Naive thymus-derived CD8-positive, alpha-beta T cell (primary cell): ENCODE results near the gene CFAP74. TPM values are rescaled to one million over a fixed set of nuclear protein-coding genes. Genes with fewer than 3 reads are reported as not detected.

ENCODE experiments used
- ATAC-seq, 2 donors: fragments of 150-1000 bp; cut with Tn5 transposase in 1 of 2; sonication (Bioruptor Pico), chemical (Tn5 transposase) in 1 of 2; 1 replicate in 1 of 2; 2 replicates in 1 of 2; pipeline ENCODE4 v1.10.0; 2021; ENCODE audit warnings: mild to moderate bottlenecking in 2 of 2, moderate library complexity in 2 of 2
- POLR2A ChIA-PET: fragments of 350-600 bp; sonication (Branson Sonifier 250); formaldehyde crosslinking; loops from one replicate; lab custom pipeline; 2021; ENCODE audit warnings: antibody characterized with exemption; lab: Charles Lee
- DNase-seq, 10 donors: peaks; one replicate each; pipeline versions ENCODE4 v3.0.0 to v3.0.0-alpha.2; 2020 to 2022
- H3K27ac Mint-ChIP-seq, 10 donors: one replicate each; pipeline ENCODE4 v1.8.0; 2020 to 2022; ENCODE audit warnings: mild to moderate bottlenecking in 10 of 10, mixed read lengths in 10 of 10, moderate library complexity in 4 of 10, inconsistent platforms in 1 of 10
- H3K27me3 Mint-ChIP-seq, 5 donors: one replicate each; pipeline ENCODE4 v1.8.0; 2021 to 2022; ENCODE audit warnings: mixed read lengths in 5 of 5
- H3K36me3 Mint-ChIP-seq, 3 donors: one replicate each; pipeline ENCODE4 v1.8.0; 2020 to 2022; ENCODE audit warnings: mixed read lengths in 3 of 3, mild to moderate bottlenecking in 2 of 3, inconsistent platforms in 1 of 3
- H3K4me1 Mint-ChIP-seq, 4 donors: one replicate each; pipeline ENCODE4 v1.8.0; 2021 to 2022; ENCODE audit warnings: mixed read lengths in 4 of 4
- H3K4me3 Mint-ChIP-seq, 10 donors: one replicate each; pipeline ENCODE4 v1.8.0; 2020 to 2022; ENCODE audit warnings: mild to moderate bottlenecking in 10 of 10, mixed read lengths in 10 of 10, moderate library complexity in 6 of 10, inconsistent platforms in 1 of 10
- H3K9me3 Mint-ChIP-seq, 9 donors: one replicate each; pipeline ENCODE4 v1.8.0; 2020 to 2022; ENCODE audit warnings: mixed read lengths in 9 of 9, mild to moderate bottlenecking in 3 of 9, inconsistent platforms in 1 of 9, moderate library complexity in 1 of 9
- polyA plus RNA-seq, 3 donors: library from polyadenylated mRNA; unstranded; fragments of 300-500 nt; fragmentation: Illumina TruSeq; gene quantifications; one replicate each; pipeline ENCODE4 v1.2.3, GENCODE V29; 2021
- total RNA-seq, 8 experiments: library from RNA in 2 of 8; stranded (reverse) in 2 of 8; gene quantifications; one replicate each; pipeline ENCODE4 v1.2.3 and lab custom pipeline; 2021 to 2026

Gene CFAP74
- total and polyA plus RNA-seq, 5 experiments from 2014 or later = not detected

GRCh38 chr1:2037314-2037979 lies 33.9 kb upstream of the CFAP74 start:
- Mint-ChIP-seq H3K4me3 (no peak overlapping the region), H3K9me3 (no peaks in the 10 kb centered on the region), H3K4me1 (no peaks in the 10 kb centered on the region), H3K27me3 (no peaks in the 10 kb centered on the region), H3K36me3 (no peaks in the 10 kb centered on the region), H3K27ac (no peak overlapping the region)
- POLR2A ChIA-PET = no interaction called here
- DNase-seq = no peak
- ATAC-seq = no peak

GRCh38 chr1:2036287-2036686 lies 32.7 kb upstream of the CFAP74 start:
- Mint-ChIP-seq H3K27me3 (no peaks in the 10 kb centered on the region), H3K36me3 (no peaks in the 10 kb centered on the region), H3K4me1 (no peaks in the 10 kb centered on the region), H3K9me3 (no peaks in the 10 kb centered on the region), H3K4me3 (no peak overlapping the region), H3K27ac (no peak overlapping the region)
- no peak for ATAC-seq
- POLR2A ChIA-PET = no interaction called here
- no peak for DNase-seq

- no peaks in the 10 kb centered on the region for H3K9me3 Mint-ChIP-seq
- H3K4me1 Mint-ChIP-seq = no peaks in the 10 kb centered on the region
- DNase-seq (no peak), ATAC-seq (no peak)
- H3K4me3 Mint-ChIP-seq = no peak overlapping the region
- H3K36me3 Mint-ChIP-seq = no peaks in the 10 kb centered on the region
- H3K27ac Mint-ChIP-seq = no peak overlapping the region
- POLR2A ChIA-PET = no interaction called here
- no peaks in the 10 kb centered on the region for H3K27me3 Mint-ChIP-seq
Measured at GRCh38 chr1:2033165-2033564, 29.6 kb upstream of the CFAP74 start.

GRCh38 chr1:2032737-2033136 lies 29.2 kb upstream of the CFAP74 start:
- peak overlapping the region in 1 of 10 donors; percentile 15 for H3K27ac Mint-ChIP-seq
- H3K4me3 Mint-ChIP-seq = no peak overlapping the region
- H3K36me3 Mint-ChIP-seq = no peaks in the 10 kb centered on the region
- H3K9me3 Mint-ChIP-seq = no peaks in the 10 kb centered on the region
- ATAC-seq = no peak
- no peaks in the 10 kb centered on the region for H3K4me1 Mint-ChIP-seq
- POLR2A ChIA-PET = no interaction called here
- no peaks in the 10 kb centered on the region for H3K27me3 Mint-ChIP-seq
- DNase-seq = no peak

GRCh38 chr1:2031546-2032540 lies 28.3 kb upstream of the CFAP74 start:
- H3K27me3 Mint-ChIP-seq = no peaks in the 10 kb centered on the region
- ATAC-seq = no peak
- no peaks in the 10 kb centered on the region for H3K36me3 Mint-ChIP-seq
- no peak for DNase-seq
- no peak overlapping the region for H3K4me3 Mint-ChIP-seq
- H3K27ac Mint-ChIP-seq = no peak overlapping the region
- no peaks in the 10 kb centered on the region for H3K9me3 Mint-ChIP-seq
- POLR2A ChIA-PET = no interaction called here
- no peaks in the 10 kb centered on the region for H3K4me1 Mint-ChIP-seq

- H3K4me1 Mint-ChIP-seq = peaks cover 0 to 3% (median under 1%) of the 10 kb centered on the region in 4 donors
- no peak for DNase-seq
- no peak overlapping the region for H3K27ac Mint-ChIP-seq
- no peak for ATAC-seq
- no peaks in the 10 kb centered on the region for H3K36me3 Mint-ChIP-seq
- no peaks in the 10 kb centered on the region for H3K27me3 Mint-ChIP-seq
- H3K9me3 Mint-ChIP-seq = no peaks in the 10 kb centered on the region
- POLR2A ChIA-PET = no interaction called here
- no peak overlapping the region for H3K4me3 Mint-ChIP-seq
Measured at GRCh38 chr1:2030076-2030871, 26.7 kb upstream of the CFAP74 start.

- no peaks in the 10 kb centered on the region for H3K36me3 Mint-ChIP-seq
- DNase-seq = no peak
- H3K4me3 Mint-ChIP-seq = no peak overlapping the region
- no peaks in the 10 kb centered on the region for H3K27me3 Mint-ChIP-seq
- no peak for ATAC-seq
- H3K4me1 Mint-ChIP-seq = peaks cover 0 to 3% (median under 1%) of the 10 kb centered on the region in 4 donors
- H3K9me3 Mint-ChIP-seq = no peaks in the 10 kb centered on the region
- POLR2A ChIA-PET = no interaction called here
- H3K27ac Mint-ChIP-seq = no peak overlapping the region
Measured at GRCh38 chr1:2029561-2029960, 26.0 kb upstream of the CFAP74 start.

GRCh38 chr1:2028870-2029560 lies 25.4 kb upstream of the CFAP74 start:
- H3K9me3 Mint-ChIP-seq = no peaks in the 10 kb centered on the region
- H3K4me3 Mint-ChIP-seq = no peak overlapping the region
- POLR2A ChIA-PET = no interaction called here
- peaks cover 0 to 4% (median 2%) of the 10 kb centered on the region in 5 donors for H3K27me3 Mint-ChIP-seq
- DNase-seq = no peak
- no peak overlapping the region for H3K27ac Mint-ChIP-seq
- H3K36me3 Mint-ChIP-seq = no peaks in the 10 kb centered on the region
- no peak for ATAC-seq
- peaks cover 0 to 3% (median under 1%) of the 10 kb centered on the region in 4 donors for H3K4me1 Mint-ChIP-seq

GRCh38 chr1:2027961-2028583 lies 24.5 kb upstream of the CFAP74 start:
- ATAC-seq (no peak), DNase-seq (no peak)
- POLR2A ChIA-PET = interaction anchor here (0.6 kb wide), 1 partner anchor 197 kb away, joined by 3 read pairs; no protein-coding TSS in a partner anchor
- Mint-ChIP-seq H3K9me3 (no peaks in the 10 kb centered on the region), H3K36me3 (no peaks in the 10 kb centered on the region), H3K27ac (no peak overlapping the region), H3K4me1 (peaks cover 0 to 3% (median under 1%) of the 10 kb centered on the region in 4 donors), H3K27me3 (peaks cover 1 to 13% (median 6%) of the 10 kb centered on the region in 5 donors), H3K4me3 (no peak overlapping the region)

- H3K4me1 Mint-ChIP-seq = peaks cover 0 to 7% (median under 1%) of the 10 kb centered on the region in 4 donors
- ATAC-seq (peak; percentile 70 to 77), DNase-seq (no peak)
- H3K36me3 Mint-ChIP-seq = no peaks in the 10 kb centered on the region
- POLR2A ChIA-PET = interaction anchor here (0.5 kb wide), 1 partner anchor 22 kb away, joined by 7 read pairs; no protein-coding TSS in a partner anchor
- H3K9me3 Mint-ChIP-seq = no peaks in the 10 kb centered on the region
- no peak overlapping the region for H3K27ac Mint-ChIP-seq
- H3K4me3 Mint-ChIP-seq = peak overlapping the region in 6 of 10 donors; percentile 7 to 54 (median 22)
- H3K27me3 Mint-ChIP-seq = peaks cover 5 to 38% (median 29%) of the 10 kb centered on the region in 5 donors
Measured at GRCh38 chr1:2025491-2025981, 21.9 kb upstream of the CFAP74 start.

- POLR2A ChIA-PET = no interaction called here
- ATAC-seq = no peak
- no peak overlapping the region for H3K4me3 Mint-ChIP-seq
- peaks cover 0 to 7% (median 1%) of the 10 kb centered on the region in 4 donors for H3K4me1 Mint-ChIP-seq
- no peaks in the 10 kb centered on the region for H3K36me3 Mint-ChIP-seq
- H3K27me3 Mint-ChIP-seq = peaks cover 7 to 45% (median 32%) of the 10 kb centered on the region in 5 donors
- H3K9me3 Mint-ChIP-seq = no peaks in the 10 kb centered on the region
- DNase-seq = no peak
- H3K27ac Mint-ChIP-seq = no peak overlapping the region
Measured at GRCh38 chr1:2024887-2025286, 21.3 kb upstream of the CFAP74 start.
